Measurements from ENCODE around the gene SLC12A4. TPM values are rescaled to one million over a fixed set of nuclear protein-coding genes. Genes with fewer than 3 reads are reported as not detected.
"Not testable (repeated sequence)": the region's sequence is repeated elsewhere in the genome, so short reads cannot be mapped to it uniquely, and the experiment has no call there.

The SLC12A4 gene
- total RNA-seq, 8 experiments from 2014 or later = 5.0 to 54.9 (median 21.4) TPM

DNA sequence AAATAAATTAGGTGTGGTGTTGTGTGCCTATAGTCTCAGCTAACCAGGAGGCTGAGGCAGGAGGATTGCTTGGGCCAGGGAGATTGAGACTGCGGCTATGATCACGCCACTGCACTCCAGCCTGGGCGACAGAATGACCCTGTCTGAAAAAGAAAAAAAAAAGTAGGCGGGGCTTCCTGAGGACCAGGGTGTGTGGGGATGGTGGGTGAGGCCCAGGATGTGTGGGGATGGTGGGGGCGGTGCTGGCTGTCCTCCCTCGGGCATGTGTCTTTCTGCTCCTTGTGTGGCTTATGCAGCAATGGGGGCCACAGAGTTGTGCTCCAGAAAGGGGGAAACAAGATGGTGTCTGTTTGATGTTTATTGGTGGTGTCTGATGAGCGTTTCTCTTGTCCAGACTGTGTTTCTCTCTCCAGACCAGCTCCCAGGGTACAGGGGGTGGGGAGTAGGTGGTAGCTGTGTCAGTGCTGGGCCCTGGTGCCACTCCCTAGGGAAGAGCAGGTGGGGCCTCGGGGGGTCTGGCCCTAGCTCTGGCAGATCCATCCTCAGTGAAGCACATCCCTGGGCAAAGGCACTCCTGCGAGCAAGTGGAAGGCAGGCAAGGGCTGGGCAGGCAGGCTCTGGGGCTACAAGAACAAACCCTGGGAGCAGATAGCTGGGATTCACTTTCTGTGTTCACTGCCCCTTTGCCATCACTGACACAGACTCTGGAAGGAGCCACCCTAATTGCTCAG is 26.8 kb downstream of the SLC12A4 start:
- in situ Hi-C loops (cut with MboI; ENCODE audit: low pct_unique_long_range_greater_than_20kb in 2 of 9, low sequenced_read_pairs in 9 of 9, unreplicated experiment in 9 of 9) = no loop called here
- 40 to 92% (median 75%) methylated on average over 1 to 4 of the region's 9 CpGs; no CpG with 5 or more reads in 5 of the 10 experiments for WGBS, 10 experiments
- Histone ChIP-seq H3K4me3 (no peak overlapping the region), H3K27ac (no peak overlapping the region), H3K4me1 (replicated peaks in 1 of 2) (peaks cover 16% of the 10 kb centered on the region in 2 donors)
- ATAC-seq (replicated peaks in 6 of 8) = peak in 1 of 8 experiments; percentile 1

DNA sequence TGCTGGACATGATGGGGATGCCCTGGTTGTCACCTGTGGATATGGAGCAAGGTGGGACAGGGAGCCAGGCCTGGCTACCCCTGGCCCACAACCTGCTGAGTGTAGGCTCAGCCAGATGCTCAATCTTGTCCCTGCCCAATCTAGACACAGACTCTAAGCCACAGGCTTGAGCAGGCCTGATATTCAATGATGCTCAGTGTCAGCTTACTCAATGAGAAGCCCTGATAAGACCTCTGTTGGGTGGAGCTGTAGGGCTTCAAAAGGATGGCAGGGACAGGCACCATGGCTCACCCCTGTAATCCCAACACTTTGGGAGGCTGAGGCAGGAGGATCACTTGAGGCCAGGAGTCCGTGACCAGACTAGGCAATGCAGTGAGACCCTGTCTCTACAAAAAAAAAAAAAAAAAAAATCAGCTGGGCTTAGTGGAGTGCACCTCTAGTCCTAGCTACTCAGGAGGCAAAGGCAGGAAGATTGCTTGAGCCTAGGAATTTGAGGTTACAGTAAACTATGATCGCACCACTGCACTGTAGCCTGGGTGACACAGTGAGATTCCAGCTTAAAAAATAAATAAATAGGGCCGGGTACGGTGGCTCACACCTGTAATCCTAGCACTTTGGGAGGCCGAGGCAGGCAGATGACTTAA is 27.9 kb downstream of the SLC12A4 start:
- Histone ChIP-seq H3K4me1 (replicated peaks in 1 of 2) (peaks cover 16% of the 10 kb centered on the region in 2 donors), H3K27ac (no peak overlapping the region), H3K4me3 (no peak overlapping the region)
- in situ Hi-C loops (cut with MboI; ENCODE audit: low pct_unique_long_range_greater_than_20kb in 2 of 9, low sequenced_read_pairs in 9 of 9, unreplicated experiment in 9 of 9) = no loop called here
- 79 to 100% (median 90%) methylated on average over 1 to 5 of the region's 5 CpGs; no CpG with 5 or more reads in 2 of the 10 experiments for WGBS, 10 experiments
- ATAC-seq (replicated peaks in 6 of 8) = no peak

DNA sequence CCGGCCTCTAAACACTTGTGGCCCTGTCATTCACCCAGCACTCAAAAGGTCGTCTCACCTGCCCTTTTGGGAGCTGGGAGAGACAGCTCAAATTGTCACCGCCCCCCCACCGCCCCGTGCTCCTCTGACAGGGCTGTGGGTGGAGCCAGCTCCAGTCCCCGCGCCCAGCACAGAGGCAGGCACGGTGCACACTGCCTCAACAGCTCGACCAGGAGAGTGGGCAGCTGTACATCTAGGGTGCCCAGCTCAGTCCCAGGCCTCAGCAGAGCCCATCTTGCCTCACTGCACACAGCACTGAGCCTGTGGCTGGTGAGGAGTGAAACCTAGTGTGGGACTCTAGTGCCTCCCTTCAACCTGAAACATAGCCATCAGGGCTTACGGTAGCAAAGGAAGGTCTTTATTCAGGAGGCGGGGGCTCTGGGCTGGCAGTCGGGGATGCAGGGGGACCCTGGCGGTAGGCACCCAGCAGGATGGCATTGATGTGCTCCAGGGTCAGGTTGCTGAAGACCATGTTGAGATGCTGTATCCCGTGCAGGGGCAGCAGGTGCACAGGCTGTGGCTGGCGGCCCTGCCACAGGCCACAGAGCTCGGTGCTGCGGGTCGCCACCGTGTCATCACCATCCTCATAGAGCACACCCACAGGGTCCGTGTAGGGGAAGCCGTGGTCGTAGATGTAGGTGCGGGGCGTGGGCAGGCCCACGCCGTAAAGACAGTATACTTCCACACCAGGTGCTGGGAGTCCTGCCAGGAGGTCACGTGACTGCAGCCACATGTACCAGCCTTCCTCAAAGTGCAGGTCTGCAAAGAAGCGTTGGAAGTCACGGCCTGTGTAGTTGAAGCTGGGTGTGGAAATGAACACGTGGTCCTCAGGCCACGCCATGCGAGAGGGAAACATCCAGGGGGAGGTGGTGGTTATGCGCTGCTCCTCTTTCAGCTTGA is 28.7 kb downstream of the SLC12A4 start:
- no peak overlapping the region for H3K27ac ChIP-seq
- no peak for ATAC-seq (replicated peaks in 6 of 8)
- 78 to 100% (median 99%) methylated on average over 1 to 9 of the region's 33 CpGs; no CpG with 5 or more reads in 6 of the 10 experiments for WGBS, 10 experiments
- H3K4me3 ChIP-seq = no peak overlapping the region
- peaks cover 16% of the 10 kb centered on the region in 2 donors for H3K4me1 ChIP-seq (replicated peaks in 1 of 2)
- in situ Hi-C loops (cut with MboI; ENCODE audit: low pct_unique_long_range_greater_than_20kb in 2 of 9, low sequenced_read_pairs in 9 of 9, unreplicated experiment in 9 of 9) = no loop called here

DNA sequence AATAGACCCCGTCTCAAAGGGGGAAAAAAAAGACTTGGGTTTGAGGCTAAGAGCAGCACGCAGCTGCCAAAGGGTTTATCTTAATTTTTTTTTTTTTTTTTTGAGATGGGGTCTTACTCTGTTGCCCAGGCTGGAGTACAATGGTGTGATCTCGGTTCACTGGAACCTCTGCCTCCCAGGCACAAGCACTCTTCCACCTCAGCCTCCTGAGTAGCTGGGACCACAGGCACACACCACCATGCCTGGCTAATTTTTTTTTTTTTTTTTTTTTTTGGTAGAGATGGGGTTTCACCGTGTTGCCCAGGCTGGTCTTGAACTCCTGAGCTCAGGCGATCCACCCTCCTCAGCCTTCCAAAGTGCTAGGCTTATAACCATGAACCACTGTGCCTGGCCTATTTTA is 30.7 kb downstream of the SLC12A4 start:
- ATAC-seq (replicated peaks in 6 of 8); in situ Hi-C loops (cut with MboI; ENCODE audit: low pct_unique_long_range_greater_than_20kb in 2 of 9, low sequenced_read_pairs in 9 of 9, unreplicated experiment in 9 of 9); H3K4me3 ChIP-seq; H3K27ac ChIP-seq: not testable (repeated sequence)
- peaks cover 7 to 14% of the 10 kb centered on the region in 2 donors for H3K4me1 ChIP-seq (replicated peaks in 1 of 2)
- WGBS, 10 experiments = 93 to 100% (median 100%) methylated on average over 1 to 4 of the region's 5 CpGs; no CpG with 5 or more reads in 1 of the 10 experiments

DNA sequence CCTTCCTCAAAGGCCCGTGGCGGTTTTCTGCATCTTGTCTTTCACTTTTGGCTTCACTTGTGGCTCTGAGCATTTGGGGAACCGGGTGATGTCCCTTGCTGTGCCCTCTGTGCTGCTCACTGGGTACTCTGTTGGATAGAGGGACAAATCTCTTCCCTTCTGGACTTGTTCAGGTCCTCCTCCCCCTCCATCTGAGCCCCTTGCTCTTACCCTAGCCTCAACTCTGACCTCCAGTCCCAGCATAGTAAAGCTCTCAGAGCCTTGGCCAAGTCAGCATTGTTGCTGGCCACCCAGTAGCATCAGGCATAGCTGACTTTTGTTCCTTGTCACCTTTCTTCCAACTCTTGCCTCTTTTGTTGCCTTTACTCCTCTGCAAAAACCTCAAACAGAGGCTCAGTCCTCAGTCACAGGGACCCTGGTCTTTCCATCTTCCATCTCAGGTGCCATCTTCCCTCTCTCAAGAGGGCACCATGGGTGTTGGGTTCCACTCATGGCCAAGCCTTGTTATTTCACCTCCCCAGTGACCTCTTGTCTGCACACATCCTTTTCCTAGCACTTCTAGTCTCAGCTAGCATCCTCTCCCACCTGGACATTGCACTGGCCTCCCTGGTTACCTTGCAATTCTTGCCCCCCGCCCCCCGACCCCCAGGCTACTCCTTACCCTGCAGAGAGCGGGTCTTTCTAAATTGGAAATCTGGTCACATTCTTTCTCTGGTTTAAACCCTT is 31.4 kb downstream of the SLC12A4 start:
- H3K4me1 ChIP-seq (replicated peaks in 1 of 2) = peaks cover 7 to 14% of the 10 kb centered on the region in 2 donors
- peak overlapping the region; percentile 62 to 99 (median 80) for H3K4me3 ChIP-seq
- WGBS, 10 experiments = 7 to 50% methylated on average over 2 to 3 of the region's 6 CpGs; no CpG with 5 or more reads in 8 of the 10 experiments
- ATAC-seq (replicated peaks in 6 of 8) = peak in 1 of 8 experiments; percentile 1
- H3K27ac ChIP-seq = peak overlapping the region in 1 of 2 donors; percentile 75
- in situ Hi-C loops (cut with MboI; ENCODE audit: low pct_unique_long_range_greater_than_20kb in 2 of 9, low sequenced_read_pairs in 9 of 9, unreplicated experiment in 9 of 9) = no loop called here

DNA sequence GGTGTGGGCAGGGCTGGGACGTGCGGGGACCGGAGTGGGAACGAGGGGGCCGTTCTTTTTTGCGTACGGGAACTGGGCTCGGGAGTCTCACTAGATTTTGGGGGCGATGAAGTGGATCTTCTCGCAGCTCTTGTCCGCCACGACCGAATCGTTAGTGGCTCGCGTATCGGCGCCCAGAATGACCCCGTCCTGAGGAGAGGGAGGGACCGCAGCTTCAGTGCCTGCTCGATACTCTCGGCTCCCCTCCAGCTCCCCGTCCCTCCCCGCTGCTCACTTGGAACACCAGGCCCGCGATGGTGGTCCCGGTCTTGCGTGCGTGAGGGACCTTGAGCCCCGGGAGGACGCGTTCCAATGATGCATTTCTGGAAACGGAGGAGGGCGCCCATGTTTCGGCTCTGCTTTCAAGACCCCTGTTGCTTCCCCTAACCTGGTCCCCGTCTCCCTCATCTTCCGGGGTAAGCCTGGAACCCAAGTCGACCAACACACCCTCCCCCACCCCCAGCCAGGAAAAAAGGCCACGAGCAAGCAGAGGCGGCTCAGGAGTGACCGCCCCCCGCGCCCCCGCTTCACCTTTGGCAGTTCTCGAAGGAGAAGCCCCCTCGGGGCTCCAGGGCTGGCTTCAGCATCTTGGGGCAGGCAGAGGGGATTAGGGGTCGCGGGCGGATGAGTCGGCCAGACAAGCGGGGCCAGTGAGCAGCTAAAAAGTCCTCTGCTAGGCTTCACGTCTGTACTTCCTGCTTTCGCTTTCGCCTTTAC is 32.1 kb downstream of the SLC12A4 start, which contains the start of gene PSMB10:
TSS of gene PSMB10 (minus strand) at position 727 of the 756 bp plus-strand sequence. CDS start at position 626, 101 bp downstream.
- WGBS, 10 experiments = 0 to 7% (median 4%) methylated on average over 3 to 5 of the region's 54 CpGs; no CpG with 5 or more reads in 7 of the 10 experiments
- Histone ChIP-seq H3K4me3 (peak within 1 kb of the TSS; percentile 62 to 99 (median 80)), H3K27ac (peak within 1 kb of the TSS; percentile 75 to 79), H3K4me1 (replicated peaks in 1 of 2) (peaks cover 7 to 14% of the 10 kb centered on the region in 2 donors)
- peak; percentile 7 to 32 (median 12) for ATAC-seq (replicated peaks in 6 of 8)
- in situ Hi-C loops (cut with MboI; ENCODE audit: low pct_unique_long_range_greater_than_20kb in 2 of 9, low sequenced_read_pairs in 9 of 9, unreplicated experiment in 9 of 9) = no loop called here

DNA sequence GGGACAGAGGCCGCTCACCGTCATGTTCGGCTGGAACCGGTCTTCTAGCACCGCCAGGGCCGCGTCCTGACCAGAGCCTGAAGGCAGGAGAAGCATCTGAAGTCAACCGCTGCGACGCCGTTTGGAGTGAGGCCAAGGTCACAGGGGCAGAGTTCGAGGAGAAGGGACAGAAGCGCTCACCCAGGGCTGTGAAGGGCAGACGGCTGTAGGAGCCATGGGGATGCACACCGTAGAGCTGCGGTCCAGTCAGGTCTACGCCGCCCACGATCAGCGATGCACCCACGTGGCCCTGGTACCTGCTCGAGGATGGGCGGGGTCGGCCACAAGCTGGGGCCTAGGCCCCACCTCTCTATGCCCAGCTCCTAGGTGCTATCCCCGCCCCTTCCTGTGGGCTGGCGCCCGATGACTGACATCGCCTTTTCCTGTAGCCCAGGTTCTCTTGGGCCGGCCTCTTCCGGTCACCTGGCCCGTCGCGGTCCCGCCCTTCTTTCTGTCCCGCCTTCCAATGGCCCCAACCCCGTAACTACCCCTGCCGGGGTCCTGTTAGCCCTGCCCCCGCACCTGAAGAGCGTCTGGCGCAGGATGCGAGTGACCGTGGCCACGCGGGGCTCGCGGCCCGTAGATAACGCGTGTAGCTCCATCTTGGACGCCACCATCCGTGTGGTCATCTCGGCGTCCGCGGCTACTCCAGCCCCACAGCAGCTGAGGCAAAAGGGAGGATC is 32.9 kb downstream of the SLC12A4 start:
- in situ Hi-C loops (cut with MboI; ENCODE audit: low pct_unique_long_range_greater_than_20kb in 2 of 9, low sequenced_read_pairs in 9 of 9, unreplicated experiment in 9 of 9) = no loop called here
- Histone ChIP-seq H3K4me1 (replicated peaks in 1 of 2) (peaks cover 7 to 14% of the 10 kb centered on the region in 2 donors), H3K27ac (peak overlapping the region; percentile 75 to 79), H3K4me3 (peak overlapping the region; percentile 62 to 99 (median 80))
- ATAC-seq (replicated peaks in 6 of 8) = peak; percentile 81 to 96 (median 95)
- WGBS, 10 experiments = 0% methylated on average over 1 to 10 of the region's 55 CpGs; no CpG with 5 or more reads in 7 of the 10 experiments

DNA sequence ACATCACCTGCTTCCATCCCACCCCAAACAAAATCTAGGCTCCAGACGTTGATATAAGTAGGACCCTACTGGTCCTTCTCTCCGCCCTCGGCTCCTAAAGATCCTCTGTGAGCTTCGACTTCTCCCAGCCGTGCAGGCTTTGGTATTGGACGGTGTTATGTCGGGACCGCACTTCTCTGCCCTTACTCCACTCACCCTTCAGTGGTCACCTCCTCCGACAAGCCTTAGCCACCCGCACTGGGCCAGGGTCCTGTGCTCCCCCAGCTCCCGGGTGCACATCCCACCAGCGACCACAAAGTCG is 33.4 kb downstream of the SLC12A4 start:
- Histone ChIP-seq H3K4me1 (replicated peaks in 1 of 2) (peaks cover 7 to 14% of the 10 kb centered on the region in 2 donors), H3K4me3 (peak overlapping the region; percentile 62 to 99 (median 80)), H3K27ac (peak overlapping the region; percentile 18 to 68)
- ATAC-seq (replicated peaks in 6 of 8) = peak in 2 of 8 experiments; percentile 0 to 25
- in situ Hi-C loops (cut with MboI; ENCODE audit: low pct_unique_long_range_greater_than_20kb in 2 of 9, low sequenced_read_pairs in 9 of 9, unreplicated experiment in 9 of 9) = no loop called here
- 0 to 30% (median 7%) methylated on average over 1 to 3 of the region's 13 CpGs; no CpG with 5 or more reads in 5 of the 10 experiments for WGBS, 10 experiments

DNA sequence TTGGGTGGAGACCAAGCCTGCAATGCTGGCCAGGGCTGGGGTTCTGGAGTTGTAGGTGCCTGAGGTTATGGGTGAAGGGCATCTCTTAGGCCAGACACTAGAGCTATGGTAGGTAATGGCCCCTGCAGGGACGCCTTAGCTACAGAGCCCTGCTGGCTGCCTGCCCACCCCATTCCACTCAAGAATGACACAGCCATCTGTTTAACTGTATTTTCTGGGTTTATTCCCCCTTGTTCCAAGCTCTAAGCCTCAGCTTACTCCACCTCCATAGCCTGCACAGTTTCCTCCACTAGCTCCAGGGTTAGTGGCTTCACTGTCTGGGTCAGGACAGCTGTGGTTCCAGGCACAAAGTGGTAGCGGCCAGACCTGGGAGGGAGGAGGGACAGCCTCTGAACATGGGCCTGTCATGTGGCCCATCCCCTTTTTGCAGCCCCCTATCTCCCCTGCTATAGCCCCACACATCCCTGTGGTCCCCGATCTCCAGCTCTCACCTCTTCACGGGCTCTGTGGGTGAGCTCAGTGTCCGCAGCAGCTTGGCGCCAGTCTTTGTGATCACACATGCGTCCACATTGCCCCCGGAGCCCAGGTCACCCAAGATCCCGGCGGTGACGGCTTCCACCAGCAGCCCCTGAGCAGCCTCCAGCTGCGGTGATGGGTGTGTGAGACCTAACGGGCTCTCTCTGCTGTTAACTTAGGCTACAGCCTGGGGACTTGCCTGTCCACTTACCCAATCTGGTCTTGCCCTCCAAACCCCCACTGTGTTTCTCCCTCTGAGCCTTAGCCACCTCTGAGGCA is 33.9 kb downstream of the SLC12A4 start:
- in situ Hi-C loops (cut with MboI; ENCODE audit: low pct_unique_long_range_greater_than_20kb in 2 of 9, low sequenced_read_pairs in 9 of 9, unreplicated experiment in 9 of 9) = no loop called here
- ATAC-seq (replicated peaks in 6 of 8) = no peak
- Histone ChIP-seq H3K4me1 (replicated peaks in 1 of 2) (peaks cover 7 to 14% of the 10 kb centered on the region in 2 donors), H3K27ac (peak overlapping the region in 1 of 2 donors; percentile 68), H3K4me3 (peak overlapping the region; percentile 62 to 99 (median 80))
- WGBS, 10 experiments = 40 to 100% (median 40%) methylated on average over 1 of the region's 13 CpGs; no CpG with 5 or more reads in 7 of the 10 experiments

DNA sequence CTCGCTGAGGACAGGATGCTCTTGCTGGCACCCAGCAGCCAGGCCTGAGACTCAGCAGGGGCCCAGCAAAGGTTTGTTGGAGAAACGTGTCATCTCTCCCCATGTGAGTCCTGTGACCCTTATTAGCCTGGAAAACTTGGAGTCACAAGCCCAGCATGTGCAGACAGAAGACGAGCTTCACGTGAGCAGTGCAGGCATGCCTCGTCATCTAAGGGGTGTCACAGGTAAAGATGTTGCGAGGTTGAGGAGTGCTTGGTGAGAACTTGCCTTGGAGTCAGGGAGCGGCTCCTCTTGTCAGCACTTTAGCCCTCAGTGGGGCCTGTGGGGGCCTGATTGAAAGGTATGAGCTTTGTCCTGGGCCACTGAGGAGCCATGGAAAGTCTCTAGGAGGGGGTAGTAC is 34.6 kb downstream of the SLC12A4 start:
- Histone ChIP-seq H3K4me3 (peak overlapping the region in 1 of 5 donors; percentile 80), H3K4me1 (replicated peaks in 1 of 2) (peaks cover 7 to 14% of the 10 kb centered on the region in 2 donors), H3K27ac (no peak overlapping the region)
- 33 to 100% (median 83%) methylated on average over 1 to 6 of the region's 7 CpGs; no CpG with 5 or more reads in 4 of the 10 experiments for WGBS, 10 experiments
- ATAC-seq (replicated peaks in 6 of 8) = no peak
- in situ Hi-C loops (cut with MboI; ENCODE audit: low pct_unique_long_range_greater_than_20kb in 2 of 9, low sequenced_read_pairs in 9 of 9, unreplicated experiment in 9 of 9) = no loop called here
